Measurements from ENCODE around the gene DENND11. TPM values are rescaled to one million over a fixed set of nuclear protein-coding genes. Genes with fewer than 3 reads are reported as not detected.

The DENND11 gene
- total and polyA plus RNA-seq, 2 donors (not counting 3 experiments of a cell fraction or from before 2014, with no cell fraction given), result 14.7 to 25.9 TPM

GRCh38 chr7:141688043-141688442 is 13.9 kb downstream of the DENND11 start:
- POLR2A ChIA-PET, result no interaction called here

More at GRCh38 chr7:141688043-141688442, 13.9 kb downstream of the DENND11 start:
- peaks cover 7% of the 10 kb centered on the region for H3K4me1 ChIP-seq (ENCODE audit: control insufficient read depth, extremely low read depth, insufficient read depth, low read length)
- H3K4me3 ChIP-seq (replicated peaks in 1 of 3; ENCODE audit: insufficient read depth in 1 of 3, low read depth in 1 of 3, low read length in 3 of 3), result no peak overlapping the region
- peaks cover 10% of the 10 kb centered on the region for H3K79me2 ChIP-seq (ENCODE audit: control insufficient read depth, insufficient read depth, low read length)
- dilution Hi-C loops (cut with MboI; ENCODE audit: extremely low pct_ligation_motif_present, low sequenced_read_pairs) (no loop called here), intact Hi-C loops (cut with micrococcal nuclease) (no loop called here)
- H3K9me3 ChIP-seq (replicated peaks; ENCODE audit: control insufficient read depth, insufficient read depth, low read length), result no peaks in the 10 kb centered on the region
- TF ChIP-seq POLR2A (IDR thresholded peaks at IDR 0.05; ENCODE audit: low read depth, low read length) (no peak), GATA2 (IDR thresholded peaks at IDR 0.05; ENCODE audit: insufficient read depth, insufficient read length, low read depth, low read length) (no peak), EZH2 (IDR thresholded peaks at IDR 0.05; ENCODE audit: borderline replicate concordance, low read depth, low read length, severe bottlenecking) (no peak), CTCF (IDR thresholded peaks at IDR 0.05; ENCODE audit: extremely low read depth in 1 of 2, insufficient read depth in 1 of 2, low read depth in 1 of 2, low read length in 2 of 2) (no peak), JUN (IDR thresholded peaks at IDR 0.05; ENCODE audit: borderline replicate concordance, insufficient read depth, insufficient read length, low read depth) (no peak), MAX (IDR thresholded peaks at IDR 0.05; ENCODE audit: insufficient read depth, insufficient read length) (no peak), MYC (IDR thresholded peaks at IDR 0.05; ENCODE audit: low read depth, low read length) (no peak), POLR2AphosphoS5 (IDR thresholded peaks at IDR 0.05; ENCODE audit: insufficient read depth, low read depth, low read length) (no peak), FOS (IDR thresholded peaks at IDR 0.05; ENCODE audit: borderline replicate concordance, insufficient read depth, low read length) (no peak)
- H3K9ac ChIP-seq (replicated peaks; ENCODE audit: extremely low read depth, insufficient read depth, low read length), result no peak overlapping the region
- H3K27ac ChIP-seq (ENCODE audit: insufficient read depth, low read depth, low read length), result no peak overlapping the region
- CTCF ChIA-PET, result interaction anchor here (1.1 to 1.5 kb wide), 2 partner anchors 10 to 33 kb away, joined by 3 to 5 read pairs; no protein-coding TSS in a partner anchor
- H2AFZ ChIP-seq (ENCODE audit: low read depth, low read length), result no peak overlapping the region
- no TSS peak for BruUV-seq (replicated peaks)
- no peak overlapping the region for H3K4me2 ChIP-seq (ENCODE audit: insufficient read depth, low read length)
- FAIRE-seq (no peak), DNase-seq (ENCODE audit: low read depth, low spot score) (no peak)
- H3K27me3 ChIP-seq (ENCODE audit: control insufficient read depth in 2 of 2, insufficient read depth in 2 of 2, low read length in 2 of 2), result no peaks in the 10 kb centered on the region
- no peaks in the 10 kb centered on the region for H4K20me1 ChIP-seq (replicated peaks; ENCODE audit: control insufficient read depth, extremely low read depth, insufficient read depth, low read length)
- H3K36me3 ChIP-seq (ENCODE audit: control insufficient read depth in 2 of 2, extremely low read depth in 1 of 2, insufficient read depth in 2 of 2, low read length in 2 of 2), result peaks cover 5 to 10% of the 10 kb centered on the region in 2 experiments
- no peaks in the 10 kb centered on the region for H3K9me1 ChIP-seq (replicated peaks; ENCODE audit: control insufficient read depth, extremely low read depth, insufficient read depth, low read length)
